ENCODE data around the gene GNG3.

GNG3 gene

DNA sequence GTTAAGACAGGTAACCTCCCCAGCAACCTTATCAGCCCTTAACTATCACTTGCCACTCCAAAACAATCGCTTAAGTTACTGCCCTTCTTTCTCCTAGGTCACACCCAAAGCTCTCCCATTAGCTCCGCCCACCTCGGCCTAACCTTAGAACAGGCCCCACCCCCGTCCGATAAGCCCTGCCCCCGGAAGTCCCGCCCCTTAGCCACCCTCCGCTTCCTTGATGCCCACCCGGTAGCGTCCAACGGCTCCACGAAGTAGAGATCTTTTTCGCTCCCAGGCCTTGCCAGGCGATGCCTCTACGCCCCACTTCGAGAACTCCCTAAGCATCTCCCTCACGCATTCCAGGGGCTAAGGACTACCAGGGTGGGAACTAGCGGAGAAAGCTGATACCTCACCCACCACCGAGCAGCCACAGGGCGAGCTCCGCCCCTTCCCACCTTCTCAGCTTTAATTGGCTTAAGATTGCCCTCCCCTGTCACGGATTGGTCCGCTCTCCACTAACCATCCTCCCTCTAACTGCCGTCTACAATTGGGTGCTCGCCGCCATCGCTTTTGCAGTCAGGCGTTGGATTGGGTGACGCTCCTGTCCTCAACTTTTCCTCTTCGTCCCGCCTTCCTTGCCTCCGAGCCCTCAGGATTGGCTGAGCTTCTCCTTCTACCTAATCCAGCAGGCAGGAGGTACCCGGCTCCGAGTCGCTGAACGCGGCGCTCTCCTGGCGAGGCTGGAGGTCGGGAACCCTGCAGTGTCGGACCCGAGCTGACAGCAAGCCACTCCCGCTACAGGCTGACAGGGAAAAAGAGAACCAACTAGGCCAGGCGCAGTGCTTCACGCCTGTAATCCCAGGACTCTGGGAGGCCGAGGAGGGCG is 46.5 kb downstream of the GNG3 start, which contains the start of gene ZBTB3:
TSS of gene ZBTB3 (minus strand) at position 425 of the 868 bp plus-strand sequence. CDS start 496 bp downstream, outside the sequence.
- peak; percentile 90 to 97 for DNase-seq (ENCODE audit: low spot score in 2 of 2)
- Mint-ChIP-seq H3K4me3 (peak within 1 kb of the TSS; percentile 87), H3K36me3 (peaks cover 22% of the 10 kb centered on the region), H3K9me3 (no peaks in the 10 kb centered on the region), H3K4me1 (peaks cover 20% of the 10 kb centered on the region), H3K27ac (peak within 1 kb of the TSS; percentile 92)
- peak; percentile 98 for ATAC-seq

GRCh38 chr11:62755086-62755615 is 47.7 kb downstream of the GNG3 start:
- H3K27ac Mint-ChIP-seq = no peak overlapping the region
- H3K4me1 Mint-ChIP-seq = peaks cover 20% of the 10 kb centered on the region

GRCh38 chr11:62757846-62758788 is 50.6 kb downstream of the GNG3 start:
- no peak for ATAC-seq
- Mint-ChIP-seq H3K9me3 (no peaks in the 10 kb centered on the region), H3K36me3 (peaks cover 33% of the 10 kb centered on the region), H3K27ac (no peak overlapping the region), H3K4me3 (no peak overlapping the region), H3K4me1 (peaks cover 30% of the 10 kb centered on the region)
- no peak for DNase-seq (ENCODE audit: low spot score in 2 of 2)

More at GRCh38 chr11:62755086-62755615, 47.7 kb downstream of the GNG3 start:
- Mint-ChIP-seq H3K4me3 (peak overlapping the region; percentile 87), H3K36me3 (peaks cover 12% of the 10 kb centered on the region), H3K9me3 (no peaks in the 10 kb centered on the region)
- ATAC-seq = no peak
- no peak for DNase-seq (ENCODE audit: low spot score in 2 of 2)
